Hepatocyte (in vitro differentiated cells): Measurements from ENCODE around the gene CDK14. TPM values are rescaled to one million over a fixed set of nuclear protein-coding genes. Genes with fewer than 3 reads are reported as not detected.

ENCODE experiments used
- DNase-seq: peaks from one replicate; pipeline ENCODE4 v3.0.0-alpha.2; 2016; ENCODE audit warnings: low spot score
- H2AFZ ChIP-seq: fragments of 200-600 bp; sonication (generic); 2 replicates; pipeline ENCODE4 v1.6.0; 2016; ENCODE audit warnings: antibody characterized with exemption, mild to moderate bottlenecking
- H3K27ac ChIP-seq: fragments of 200-600 bp; sonication (generic); 2 replicates; pipeline ENCODE4 v1.5.1; 2016; ENCODE audit warnings: mild to moderate bottlenecking
- H3K27me3 ChIP-seq: fragments of 200-600 bp; sonication (generic); 2 replicates; pipeline ENCODE4 v1.6.1; 2016
- H3K36me3 ChIP-seq: fragments of 200-600 bp; sonication (generic); replicated peaks from 2 replicates; pipeline ENCODE4 v1.5.1; 2016; ENCODE audit warnings: low read depth; ENCODE audit not compliant: insufficient read depth
- H3K4me1 ChIP-seq: fragments of 200-600 bp; sonication (generic); 2 replicates; pipeline ENCODE4 v1.5.1; 2016; ENCODE audit warnings: mild to moderate bottlenecking, moderate library complexity; ENCODE audit not compliant: insufficient read depth
- H3K4me2 ChIP-seq: fragments of 200-600 bp; sonication (generic); 2 replicates; pipeline ENCODE4 v1.6.0; 2016
- H3K4me3 ChIP-seq: fragments of 200-600 bp; sonication (generic); 2 replicates; pipeline ENCODE4 v1.5.1; 2016; ENCODE audit warnings: mild to moderate bottlenecking
- H3K79me2 ChIP-seq: fragments of 200-600 bp; sonication (generic); 2 replicates; pipeline ENCODE4 v1.6.0; 2017; ENCODE audit warnings: mild to moderate bottlenecking
- H3K9me2 ChIP-seq: fragments of 200-600 bp; sonication (generic); replicated peaks from 2 replicates; pipeline ENCODE4 v1.6.0; 2017; ENCODE audit warnings: mild to moderate bottlenecking; ENCODE audit not compliant: insufficient read depth
- H3K9me3 ChIP-seq: fragments of 200-600 bp; sonication (generic); 2 replicates; pipeline ENCODE4 v1.5.1; 2016; ENCODE audit warnings: low read depth, mild to moderate bottlenecking
- H4K20me1 ChIP-seq: fragments of 200-600 bp; sonication (generic); 2 replicates; pipeline ENCODE4 v1.6.0; 2016; ENCODE audit warnings: mild to moderate bottlenecking; ENCODE audit not compliant: insufficient read depth, poor library complexity, severe bottlenecking
- EZH2 ChIP-seq: fragments of 200-600 bp; sonication (generic); IDR thresholded peaks from 2 replicates; pipeline ENCODE4 v1.6.1; 2016; ENCODE audit warnings: antibody characterized with exemption, mild to moderate bottlenecking, borderline replicate concordance
- EZH2phosphoT487 ChIP-seq: fragments of 200-600 bp; sonication (generic); IDR thresholded peaks from one replicate; pipeline ENCODE4 v1.6.1; 2018; ENCODE audit warnings: antibody characterized with exemption, mild to moderate bottlenecking, low read depth, moderate library complexity; ENCODE audit not compliant: unreplicated experiment, severe bottlenecking
- WGBS: methylation state at CpG from one replicate; pipeline ENCODE4 v1.1.6; 2016; ENCODE audit warnings: low lambda C conversion rate; ENCODE audit errors: missing lambda C conversion rate; 5-methylcytosine and 5-hydroxymethylcytosine counted together
- polyA plus RNA-seq: library from polyadenylated mRNA; unstranded; fragments of >200 nt; fragmentation: Nextera tagmentation; extraction: Ambion mirVana; gene quantifications from 2 replicates; pipeline ENCODE4 v1.2.1, GENCODE V29; 2016
- total RNA-seq: library from RNA; depleted of rRNA; stranded (reverse); fragments of >200 nt; gene quantifications from 2 replicates; pipeline ENCODE4 v1.2.3, GENCODE V29; 2014
- TF ChIP-seq, protein P1 (sequence below): fragments of 200-600 bp; sonication (generic); IDR thresholded peaks from 2 replicates; pipeline ENCODE4 v1.5.1; 2016; ENCODE audit warnings: antibody characterized with exemption, mild to moderate bottlenecking; ENCODE audit not compliant: poor library complexity

Gene CDK14
- total and polyA plus RNA-seq, 2 experiments from 2014 or later = 8.6 to 23.5 TPM

DNA sequence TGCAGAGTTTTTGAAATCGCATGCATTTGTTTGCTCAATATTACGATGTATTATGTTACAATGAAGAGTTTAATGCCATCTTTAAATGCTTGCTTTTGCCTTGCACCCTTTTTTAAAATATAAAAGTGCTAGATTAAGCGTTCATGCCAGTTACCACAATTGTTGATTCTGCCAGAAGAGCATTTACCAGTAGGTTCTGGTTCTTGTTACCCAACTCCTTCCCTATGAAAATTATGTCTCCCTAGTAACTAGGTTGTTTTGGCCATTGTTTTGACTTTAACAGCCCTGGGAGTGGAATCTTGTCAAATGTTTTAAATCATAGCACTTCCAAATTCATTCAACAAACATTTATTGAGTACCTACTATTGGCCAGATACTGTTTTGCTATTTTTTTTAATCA, 32.8 kb upstream of the CDK14 start:
- no peak for DNase-seq
- no peak overlapping the region for H3K27ac ChIP-seq
- H4K20me1 ChIP-seq = no peaks in the 10 kb centered on the region
- no peaks in the 10 kb centered on the region for H3K36me3 ChIP-seq
- H3K27me3 ChIP-seq = no peaks in the 10 kb centered on the region
- no peaks in the 10 kb centered on the region for H3K9me3 ChIP-seq
- H3K4me1 ChIP-seq = no peaks in the 10 kb centered on the region
- H2AFZ ChIP-seq = no peak overlapping the region
- H3K79me2 ChIP-seq = no peaks in the 10 kb centered on the region
- H3K4me2 ChIP-seq = no peak overlapping the region
- H3K9me2 ChIP-seq = no peaks in the 10 kb centered on the region
- H3K4me3 ChIP-seq = no peak overlapping the region
- TF ChIP-seq, protein P1, sequence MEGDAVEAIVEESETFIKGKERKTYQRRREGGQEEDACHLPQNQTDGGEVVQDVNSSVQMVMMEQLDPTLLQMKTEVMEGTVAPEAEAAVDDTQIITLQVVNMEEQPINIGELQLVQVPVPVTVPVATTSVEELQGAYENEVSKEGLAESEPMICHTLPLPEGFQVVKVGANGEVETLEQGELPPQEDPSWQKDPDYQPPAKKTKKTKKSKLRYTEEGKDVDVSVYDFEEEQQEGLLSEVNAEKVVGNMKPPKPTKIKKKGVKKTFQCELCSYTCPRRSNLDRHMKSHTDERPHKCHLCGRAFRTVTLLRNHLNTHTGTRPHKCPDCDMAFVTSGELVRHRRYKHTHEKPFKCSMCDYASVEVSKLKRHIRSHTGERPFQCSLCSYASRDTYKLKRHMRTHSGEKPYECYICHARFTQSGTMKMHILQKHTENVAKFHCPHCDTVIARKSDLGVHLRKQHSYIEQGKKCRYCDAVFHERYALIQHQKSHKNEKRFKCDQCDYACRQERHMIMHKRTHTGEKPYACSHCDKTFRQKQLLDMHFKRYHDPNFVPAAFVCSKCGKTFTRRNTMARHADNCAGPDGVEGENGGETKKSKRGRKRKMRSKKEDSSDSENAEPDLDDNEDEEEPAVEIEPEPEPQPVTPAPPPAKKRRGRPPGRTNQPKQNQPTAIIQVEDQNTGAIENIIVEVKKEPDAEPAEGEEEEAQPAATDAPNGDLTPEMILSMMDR = no peak
- TF ChIP-seq EZH2phosphoT487 (no peak), EZH2 (no peak)
- 84% methylated on average over 3 of the region's 3 CpGs for WGBS

DNA sequence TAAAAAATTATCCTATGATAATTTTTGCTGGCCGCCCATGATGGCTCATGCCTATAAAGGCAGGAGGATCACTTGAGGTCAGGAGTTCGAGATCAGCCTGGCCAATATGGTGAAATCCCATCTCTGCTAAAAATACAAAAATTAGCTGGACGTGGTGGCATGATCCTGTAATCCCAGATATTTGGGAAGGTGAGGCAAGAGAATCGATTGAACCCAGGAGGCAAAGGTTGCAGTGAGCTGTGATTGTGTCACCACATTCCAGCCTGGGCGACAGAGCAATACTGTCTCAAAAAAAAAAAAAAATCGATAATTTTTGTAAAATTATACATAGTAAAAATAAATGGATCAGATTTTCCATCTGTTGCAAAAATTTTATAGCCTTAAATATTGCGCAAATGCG, 31.7 kb upstream of the CDK14 start:
- no peaks in the 10 kb centered on the region for H4K20me1 ChIP-seq
- no peak overlapping the region for H2AFZ ChIP-seq
- H3K79me2 ChIP-seq = no peaks in the 10 kb centered on the region
- H3K27me3 ChIP-seq = no peaks in the 10 kb centered on the region
- H3K9me3 ChIP-seq = no peaks in the 10 kb centered on the region
- no peak overlapping the region for H3K4me3 ChIP-seq
- no peaks in the 10 kb centered on the region for H3K9me2 ChIP-seq
- H3K27ac ChIP-seq = no peak overlapping the region
- no peaks in the 10 kb centered on the region for H3K4me1 ChIP-seq
- DNase-seq = no peak
- H3K36me3 ChIP-seq = no peaks in the 10 kb centered on the region
- H3K4me2 ChIP-seq = no peak overlapping the region
- 88% methylated on average over 8 of the region's 8 CpGs for WGBS
- TF ChIP-seq EZH2phosphoT487 (no peak), EZH2 (no peak)
- TF ChIP-seq, protein P1 = no peak

DNA sequence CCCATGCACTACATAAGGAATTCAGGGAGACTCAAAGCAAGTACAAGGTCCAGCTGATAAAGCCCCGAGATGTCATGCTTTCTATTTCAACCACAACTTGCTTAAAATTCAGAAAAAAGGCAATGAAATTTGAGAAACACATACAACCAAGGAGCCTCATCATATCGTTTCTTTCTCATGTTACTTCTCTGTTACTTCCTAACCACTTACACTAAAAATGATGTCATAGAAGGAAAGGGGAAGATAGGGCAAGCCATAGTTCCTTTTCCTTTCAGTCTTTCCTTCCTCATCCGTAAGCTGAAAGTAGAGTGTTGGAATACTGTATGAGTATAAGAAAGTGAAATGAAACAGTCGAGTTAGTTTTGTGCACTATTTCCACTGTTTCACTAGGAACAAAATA, 27.9 kb upstream of the CDK14 start:
- H4K20me1 ChIP-seq = no peaks in the 10 kb centered on the region
- no peaks in the 10 kb centered on the region for H3K9me3 ChIP-seq
- H2AFZ ChIP-seq = no peak overlapping the region
- H3K9me2 ChIP-seq = no peaks in the 10 kb centered on the region
- H3K4me2 ChIP-seq = peak overlapping the region; percentile 32
- H3K4me3 ChIP-seq = no peak overlapping the region
- H3K4me1 ChIP-seq = no peaks in the 10 kb centered on the region
- H3K79me2 ChIP-seq = no peaks in the 10 kb centered on the region
- 53% methylated on average over 4 of the region's 4 CpGs for WGBS
- TF ChIP-seq, protein P1 = no peak
- no peak for DNase-seq
- no peak overlapping the region for H3K27ac ChIP-seq
- H3K27me3 ChIP-seq = no peaks in the 10 kb centered on the region
- no peaks in the 10 kb centered on the region for H3K36me3 ChIP-seq

DNA sequence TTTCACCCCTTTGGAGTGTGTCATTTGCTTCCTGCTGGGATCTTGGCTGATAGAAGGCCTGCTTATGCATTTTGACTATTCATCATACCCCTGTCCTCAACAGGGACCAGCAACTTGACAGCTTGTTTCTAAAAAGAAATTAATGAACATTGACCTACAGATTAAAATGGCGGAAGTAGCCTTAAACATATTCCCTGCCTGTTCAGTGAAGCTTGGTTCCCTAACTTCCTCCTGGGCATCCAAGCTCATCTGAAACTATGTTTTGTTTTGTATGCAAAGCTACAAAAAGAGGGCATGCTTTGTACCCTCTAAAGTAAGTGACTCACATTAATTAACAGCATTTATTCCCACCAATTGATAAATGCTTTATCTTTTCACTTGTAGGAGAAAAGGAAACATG, 26.8 kb upstream of the CDK14 start:
- H4K20me1 ChIP-seq = no peaks in the 10 kb centered on the region
- no peak overlapping the region for H3K4me2 ChIP-seq
- H3K27ac ChIP-seq = no peak overlapping the region
- no peaks in the 10 kb centered on the region for H3K36me3 ChIP-seq
- H3K4me1 ChIP-seq = peaks cover 2% of the 10 kb centered on the region
- H3K4me3 ChIP-seq = no peak overlapping the region
- no peak overlapping the region for H2AFZ ChIP-seq
- H3K79me2 ChIP-seq = no peaks in the 10 kb centered on the region
- H3K9me2 ChIP-seq = no peaks in the 10 kb centered on the region
- 100% methylated on average over 1 of the region's 1 CpG for WGBS
- H3K27me3 ChIP-seq = no peaks in the 10 kb centered on the region
- no peaks in the 10 kb centered on the region for H3K9me3 ChIP-seq
- DNase-seq = no peak
- no peak for TF ChIP-seq EZH2
- TF ChIP-seq EZH2phosphoT487 = no peak
- TF ChIP-seq, protein P1 = no peak
